ENCODE data around the gene SUCLG2.

DNA sequence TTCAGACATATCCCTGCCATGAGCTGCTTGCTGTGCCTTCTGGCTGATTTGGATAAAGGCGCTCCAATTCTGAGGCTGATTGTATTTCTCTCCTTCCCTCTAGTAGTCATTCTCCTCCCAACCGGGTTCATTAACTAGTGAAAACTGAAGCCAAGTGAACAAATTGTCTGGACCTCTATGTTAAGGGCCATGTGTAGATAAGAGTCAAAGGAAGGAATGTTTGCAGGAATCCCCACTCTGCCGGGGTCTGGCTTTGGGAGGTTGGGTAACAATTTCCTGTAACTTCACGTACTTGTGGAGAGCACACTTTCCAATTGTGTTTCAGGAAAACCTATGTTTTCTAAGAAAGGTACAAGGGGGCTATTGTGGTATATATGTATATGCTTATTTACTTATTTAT lies 38.2 kb upstream of the SUCLG2 start:
- TF ChIP-seq, protein P1, sequence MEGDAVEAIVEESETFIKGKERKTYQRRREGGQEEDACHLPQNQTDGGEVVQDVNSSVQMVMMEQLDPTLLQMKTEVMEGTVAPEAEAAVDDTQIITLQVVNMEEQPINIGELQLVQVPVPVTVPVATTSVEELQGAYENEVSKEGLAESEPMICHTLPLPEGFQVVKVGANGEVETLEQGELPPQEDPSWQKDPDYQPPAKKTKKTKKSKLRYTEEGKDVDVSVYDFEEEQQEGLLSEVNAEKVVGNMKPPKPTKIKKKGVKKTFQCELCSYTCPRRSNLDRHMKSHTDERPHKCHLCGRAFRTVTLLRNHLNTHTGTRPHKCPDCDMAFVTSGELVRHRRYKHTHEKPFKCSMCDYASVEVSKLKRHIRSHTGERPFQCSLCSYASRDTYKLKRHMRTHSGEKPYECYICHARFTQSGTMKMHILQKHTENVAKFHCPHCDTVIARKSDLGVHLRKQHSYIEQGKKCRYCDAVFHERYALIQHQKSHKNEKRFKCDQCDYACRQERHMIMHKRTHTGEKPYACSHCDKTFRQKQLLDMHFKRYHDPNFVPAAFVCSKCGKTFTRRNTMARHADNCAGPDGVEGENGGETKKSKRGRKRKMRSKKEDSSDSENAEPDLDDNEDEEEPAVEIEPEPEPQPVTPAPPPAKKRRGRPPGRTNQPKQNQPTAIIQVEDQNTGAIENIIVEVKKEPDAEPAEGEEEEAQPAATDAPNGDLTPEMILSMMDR (conservative IDR thresholded peaks at IDR 0.05) = no peak
- no peak for TF ChIP-seq EZH2 (IDR thresholded peaks at IDR 0.05; ENCODE audit: low read depth)
